Activated naive CD8-positive, alpha-beta T cell treated with anti-CD3 and anti-CD28 coated beads, Interleukin-2, amount 10 ng/mL, durations not matched to agents 7 days and 5 days (primary cell): ENCODE measurements around the gene RDX. TPM values are rescaled to one million over a fixed set of nuclear protein-coding genes. Genes with fewer than 3 reads are reported as not detected.

Source experiments
- ATAC-seq: fragments of 150-1000 bp; cut with Tn5 transposase; one replicate; pipeline ENCODE4 v1.10.0; 2021; ENCODE audit warnings: low read depth, moderate library complexity
- POLR2A ChIA-PET: fragments of 350-600 bp; sonication (Branson Sonifier 250); formaldehyde crosslinking; loops from one replicate; lab custom pipeline; 2021; ENCODE audit warnings: antibody characterized with exemption; lab: Charles Lee
- DNase-seq: peaks from one replicate; pipeline ENCODE4 v3.0.0; 2021
- H3K27ac Mint-ChIP-seq: one replicate; pipeline ENCODE4 v1.8.0; 2022; ENCODE audit warnings: mild to moderate bottlenecking, mixed read lengths
- H3K27me3 Mint-ChIP-seq: one replicate; pipeline ENCODE4 v1.8.0; 2022; ENCODE audit warnings: mild to moderate bottlenecking, moderate library complexity, mixed read lengths
- H3K36me3 Mint-ChIP-seq: one replicate; pipeline ENCODE4 v1.8.0; 2021; ENCODE audit warnings: mild to moderate bottlenecking, mixed read lengths
- H3K4me1 Mint-ChIP-seq: one replicate; pipeline ENCODE4 v1.8.0; 2021; ENCODE audit warnings: mixed read lengths
- H3K4me3 Mint-ChIP-seq: one replicate; pipeline ENCODE4 v1.8.0; 2022; ENCODE audit warnings: mild to moderate bottlenecking, moderate library complexity, mixed read lengths
- H3K9me3 Mint-ChIP-seq: one replicate; pipeline ENCODE4 v1.8.0; 2021; ENCODE audit warnings: mixed read lengths
- total RNA-seq, 2 experiments: library from RNA; stranded (reverse); gene quantifications; one replicate each; pipeline ENCODE4 v1.2.3, GENCODE V29; 2021

RDX gene
- 10 to 100 TPM; 30.4 to 38.1 TPM for total RNA-seq

DNA sequence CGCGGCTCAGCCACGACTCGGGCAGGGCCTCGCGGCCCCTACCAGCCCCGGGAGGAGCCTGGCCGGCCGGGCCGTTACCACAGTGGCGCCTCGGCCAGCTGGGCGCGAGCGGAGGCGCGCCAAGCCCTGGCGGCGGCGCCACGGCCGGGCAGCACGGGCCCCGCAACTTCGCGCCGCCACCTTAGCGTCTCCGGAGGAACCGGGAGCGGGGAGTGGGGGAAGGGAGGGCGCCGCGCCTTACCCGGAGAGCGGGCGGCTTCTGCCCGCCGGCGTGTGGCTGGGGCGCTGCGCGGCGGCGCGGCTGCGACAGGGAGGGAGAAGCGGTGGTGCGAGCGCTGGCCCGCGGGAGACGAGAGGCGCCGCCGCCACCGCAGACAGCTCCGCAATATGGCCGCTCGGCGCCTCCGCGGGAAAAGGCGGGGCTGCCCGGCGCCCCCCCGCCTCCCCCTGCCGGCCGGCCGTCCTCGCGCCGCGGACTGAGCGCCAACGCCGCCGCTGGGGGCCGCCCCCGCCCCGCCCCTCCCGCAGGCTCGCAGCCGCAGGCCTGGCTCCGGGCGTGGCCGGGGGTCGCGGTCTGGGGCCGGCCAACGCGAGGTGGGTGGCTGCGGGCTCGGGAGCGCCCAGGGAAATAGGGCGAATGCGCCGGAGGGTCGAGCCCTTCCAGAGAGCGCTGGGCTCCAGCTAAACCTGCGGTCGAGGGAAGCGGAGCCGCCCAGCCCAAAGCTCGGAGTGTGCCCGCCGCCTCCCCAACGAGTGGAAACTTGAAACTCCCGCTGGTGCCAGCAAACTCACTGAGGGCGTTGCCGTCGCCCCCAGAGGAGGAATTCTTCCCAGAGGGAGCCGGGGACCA is at the start of gene RDX:
Gene RDX (minus strand): TSS at position 389 of the 850 bp plus-strand sequence. CDS start 16,922 bp downstream, outside the sequence.
- Mint-ChIP-seq H3K4me1 (peaks cover 31% of the 10 kb centered on the region), H3K9me3 (no peaks in the 10 kb centered on the region), H3K27ac (peak within 1 kb of the TSS; percentile 80), H3K4me3 (peak within 1 kb of the TSS; percentile 96), H3K27me3 (no peaks in the 10 kb centered on the region), H3K36me3 (peaks cover under 1% of the 10 kb centered on the region)
- ATAC-seq (peak; percentile 63), DNase-seq (peak; percentile 77)
- POLR2A ChIA-PET: interaction anchor here (0.7 to 1.7 kb wide), 3 partner anchors 43 to 134 kb away, joined by 3 to 6 read pairs (median 3); no protein-coding TSS in a partner anchor

DNA sequence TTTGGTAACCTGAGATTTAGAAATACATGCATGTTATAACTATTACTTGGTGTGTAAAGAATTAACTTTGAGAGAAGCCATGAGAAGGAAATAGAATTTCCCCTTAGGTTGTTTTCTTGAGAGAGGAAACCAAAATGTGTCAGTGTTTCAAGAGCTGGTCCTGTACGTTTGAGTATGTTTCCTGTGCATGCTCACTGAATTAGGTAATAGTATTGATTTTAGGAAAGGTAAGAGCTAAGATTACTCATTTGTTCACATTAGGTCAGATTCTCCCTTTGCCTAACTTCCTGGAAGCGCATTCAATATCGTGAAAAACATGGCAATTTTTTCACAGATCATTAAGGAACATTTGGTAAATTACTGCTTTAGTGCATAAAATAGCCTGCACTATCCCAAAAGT is 49.3 kb upstream of the RDX start:
- Mint-ChIP-seq H3K27ac (peak overlapping the region; percentile 40), H3K4me3 (peak overlapping the region; percentile 37), H3K4me1 (peaks cover 37% of the 10 kb centered on the region), H3K36me3 (peaks cover 14% of the 10 kb centered on the region), H3K9me3 (peaks cover 12% of the 10 kb centered on the region), H3K27me3 (no peaks in the 10 kb centered on the region)
- POLR2A ChIA-PET: no interaction called here
- ATAC-seq (peak; percentile 57), DNase-seq (no peak)

GRCh38 chr11:110340436-110340835 is 44.0 kb upstream of the RDX start:
- ATAC-seq (no peak), DNase-seq (no peak)
- Mint-ChIP-seq H3K4me3 (no peak overlapping the region), H3K4me1 (peaks cover 12% of the 10 kb centered on the region), H3K27ac (no peak overlapping the region), H3K27me3 (no peaks in the 10 kb centered on the region), H3K9me3 (peaks cover 12% of the 10 kb centered on the region), H3K36me3 (peaks cover 10% of the 10 kb centered on the region)
- POLR2A ChIA-PET: no interaction called here

DNA sequence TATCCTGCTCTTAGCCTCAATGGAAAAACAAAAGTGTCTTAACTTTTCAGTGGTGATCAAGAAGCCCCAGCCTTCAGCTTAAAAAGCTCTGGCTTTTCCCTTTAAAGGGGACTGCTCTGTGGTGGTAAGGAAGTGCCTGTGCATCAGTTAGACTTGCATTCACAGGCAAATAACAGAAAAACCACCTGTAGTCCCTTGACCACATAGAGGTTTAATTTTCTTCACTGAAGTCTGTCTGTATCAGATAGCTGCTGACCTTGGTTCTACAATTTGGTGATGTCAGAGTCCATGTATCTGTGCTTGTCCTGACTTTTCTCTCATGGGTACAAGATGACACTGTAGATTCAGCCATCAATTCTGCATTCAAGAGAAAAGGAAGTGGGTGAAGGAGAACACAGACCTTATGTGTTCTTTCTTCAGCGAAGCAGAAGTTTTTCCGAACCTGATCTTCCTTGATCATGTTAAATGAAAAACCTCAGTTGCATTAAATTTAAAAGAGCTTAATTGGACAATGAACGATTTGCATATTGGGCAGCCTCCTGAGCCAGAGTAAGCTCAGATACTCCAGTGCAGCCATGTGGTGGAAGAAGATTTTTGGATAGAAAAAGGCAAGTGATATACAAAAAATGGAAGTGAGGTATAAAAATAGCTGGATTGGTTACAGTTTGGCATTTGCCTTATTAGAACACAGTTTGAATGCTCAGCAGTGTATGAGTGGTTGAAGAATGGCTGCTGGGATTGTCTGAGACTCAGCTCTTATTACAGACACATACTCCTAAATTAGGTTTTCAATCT is 43.2 kb upstream of the RDX start:
- DNase-seq (no peak), ATAC-seq (peak; percentile 33)
- Mint-ChIP-seq H3K9me3 (peaks cover 9% of the 10 kb centered on the region), H3K4me3 (no peak overlapping the region), H3K27me3 (no peaks in the 10 kb centered on the region), H3K4me1 (peaks cover 10% of the 10 kb centered on the region), H3K27ac (no peak overlapping the region), H3K36me3 (peaks cover 7% of the 10 kb centered on the region)
- POLR2A ChIA-PET: interaction anchor here (0.9 kb wide), 1 partner anchor 43 kb away, joined by 3 read pairs; the partner anchor contains the start of gene RDX

- H3K4me1 Mint-ChIP-seq: peaks cover 10% of the 10 kb centered on the region
- no peak overlapping the region for H3K27ac Mint-ChIP-seq
- H3K4me3 Mint-ChIP-seq: no peak overlapping the region
Observed at GRCh38 chr11:110338684-110339083, 42.3 kb upstream of the RDX start.

GRCh38 chr11:110337570-110338193 is 41.3 kb upstream of the RDX start:
- DNase-seq (no peak), ATAC-seq (no peak)
- Mint-ChIP-seq H3K4me1 (peaks cover 10% of the 10 kb centered on the region), H3K27me3 (no peaks in the 10 kb centered on the region), H3K9me3 (no peaks in the 10 kb centered on the region), H3K27ac (no peak overlapping the region), H3K36me3 (peaks cover 3% of the 10 kb centered on the region), H3K4me3 (no peak overlapping the region)
- POLR2A ChIA-PET: no interaction called here

More at GRCh38 chr11:110338684-110339083, 42.3 kb upstream of the RDX start:
- POLR2A ChIA-PET: no interaction called here
- ATAC-seq: no peak
- Mint-ChIP-seq H3K27me3 (no peaks in the 10 kb centered on the region), H3K36me3 (peaks cover 6% of the 10 kb centered on the region), H3K9me3 (peaks cover 5% of the 10 kb centered on the region)
- DNase-seq: no peak

GRCh38 chr11:110336054-110336453 is 39.6 kb upstream of the RDX start:
- no peak for ATAC-seq
- Mint-ChIP-seq H3K27me3 (no peaks in the 10 kb centered on the region), H3K4me1 (peaks cover 10% of the 10 kb centered on the region), H3K4me3 (no peak overlapping the region), H3K9me3 (peaks cover 1% of the 10 kb centered on the region), H3K36me3 (peaks cover 3% of the 10 kb centered on the region), H3K27ac (no peak overlapping the region)
- DNase-seq: no peak
- POLR2A ChIA-PET: no interaction called here

GRCh38 chr11:110335358-110335757 is 38.9 kb upstream of the RDX start:
- Mint-ChIP-seq H3K4me1 (peaks cover 12% of the 10 kb centered on the region), H3K27me3 (no peaks in the 10 kb centered on the region), H3K4me3 (no peak overlapping the region), H3K27ac (no peak overlapping the region), H3K9me3 (peaks cover 7% of the 10 kb centered on the region), H3K36me3 (peaks cover 8% of the 10 kb centered on the region)
- POLR2A ChIA-PET: no interaction called here
- no peak for ATAC-seq
- no peak for DNase-seq

- Mint-ChIP-seq H3K36me3 (peaks cover 12% of the 10 kb centered on the region), H3K27ac (no peak overlapping the region), H3K4me1 (peaks cover 13% of the 10 kb centered on the region), H3K9me3 (peaks cover 10% of the 10 kb centered on the region), H3K4me3 (no peak overlapping the region), H3K27me3 (no peaks in the 10 kb centered on the region)
- no peak for ATAC-seq
- POLR2A ChIA-PET: no interaction called here
- DNase-seq: no peak
Observed at GRCh38 chr11:110331626-110332025, 35.2 kb upstream of the RDX start.

DNA sequence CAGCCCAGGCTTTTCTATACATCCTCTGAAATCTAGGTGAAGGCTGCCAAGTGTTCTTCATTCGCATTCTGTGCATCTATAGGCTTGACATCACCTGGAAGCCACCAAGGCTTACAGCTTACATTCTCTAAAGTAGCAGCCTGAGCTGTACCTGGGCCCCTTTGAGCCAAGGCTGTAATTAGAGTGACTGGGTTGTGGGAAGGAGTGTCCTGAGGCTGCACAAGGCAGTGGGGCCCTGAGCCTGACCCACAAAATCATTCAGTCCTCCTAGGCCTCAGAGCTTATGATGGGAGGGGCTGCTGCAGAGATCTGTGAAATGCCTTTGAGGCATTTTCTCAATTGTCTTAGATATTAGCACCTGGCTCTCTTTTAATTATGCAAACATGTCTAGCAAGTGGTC is 33.0 kb upstream of the RDX start:
- H3K27ac Mint-ChIP-seq: no peak overlapping the region
- peaks cover 13% of the 10 kb centered on the region for H3K4me1 Mint-ChIP-seq
- H3K4me3 Mint-ChIP-seq: peak overlapping the region; percentile 26
- ATAC-seq (no peak), DNase-seq (no peak)
- H3K27me3 Mint-ChIP-seq: no peaks in the 10 kb centered on the region
- peaks cover 10% of the 10 kb centered on the region for H3K9me3 Mint-ChIP-seq
- H3K36me3 Mint-ChIP-seq: peaks cover 11% of the 10 kb centered on the region
- POLR2A ChIA-PET: interaction anchor here (1.2 kb wide), 1 partner anchor 100 kb away, joined by 3 read pairs; the partner anchor contains the start of gene FDX1

DNA sequence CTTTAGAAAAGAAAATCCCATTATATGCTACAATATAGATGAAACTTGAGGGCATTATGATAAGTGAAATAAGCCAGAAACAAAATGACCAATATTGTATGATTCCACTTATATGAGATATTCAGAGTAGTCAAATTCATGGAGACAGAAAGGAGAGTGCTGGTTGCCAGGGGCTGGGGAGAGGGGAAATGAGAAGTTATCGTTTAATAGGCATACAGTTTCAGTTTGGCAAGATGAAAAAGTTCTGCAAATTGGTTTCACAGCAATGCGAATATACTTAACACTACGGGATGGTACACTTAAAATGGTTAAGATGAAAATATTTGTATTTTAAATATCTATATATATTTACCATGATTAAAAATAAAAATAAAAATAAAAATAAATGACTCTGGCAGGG is 31.1 kb upstream of the RDX start:
- POLR2A ChIA-PET: no interaction called here
- ATAC-seq (no peak), DNase-seq (no peak)
- peaks cover 3% of the 10 kb centered on the region for H3K27me3 Mint-ChIP-seq
- peaks cover 10% of the 10 kb centered on the region for H3K36me3 Mint-ChIP-seq
- peaks cover 10% of the 10 kb centered on the region for H3K9me3 Mint-ChIP-seq
- H3K4me3 Mint-ChIP-seq: peak overlapping the region; percentile 93
- H3K27ac Mint-ChIP-seq: peak overlapping the region; percentile 24
- peaks cover 13% of the 10 kb centered on the region for H3K4me1 Mint-ChIP-seq

- ATAC-seq (no peak), DNase-seq (no peak)
- Mint-ChIP-seq H3K36me3 (peaks cover 2% of the 10 kb centered on the region), H3K9me3 (peaks cover 2% of the 10 kb centered on the region), H3K27ac (no peak overlapping the region), H3K4me1 (peaks cover 10% of the 10 kb centered on the region), H3K27me3 (peaks cover 10% of the 10 kb centered on the region), H3K4me3 (no peak overlapping the region)
- POLR2A ChIA-PET: no interaction called here
Observed at GRCh38 chr11:110323786-110324185, 27.4 kb upstream of the RDX start.

- no peak for ATAC-seq
- Mint-ChIP-seq H3K9me3 (no peaks in the 10 kb centered on the region), H3K4me1 (no peaks in the 10 kb centered on the region), H3K27ac (no peak overlapping the region), H3K27me3 (peaks cover 14% of the 10 kb centered on the region), H3K4me3 (no peak overlapping the region), H3K36me3 (no peaks in the 10 kb centered on the region)
- POLR2A ChIA-PET: no interaction called here
- no peak for DNase-seq
Observed at GRCh38 chr11:110319501-110319900, 23.1 kb upstream of the RDX start.
